NCI-H748 (cell line): ENCODE results near the gene ARHGEF7.

ENCODE experiments used
- DNase-seq: peaks from one replicate; lab custom pipeline; 2025; ENCODE audit not compliant: unreplicated experiment; lab: John Stamatoyannopoulos, UW

ARHGEF7 gene

GRCh38 chr13:111139452-111139851 is 24.3 kb downstream of the ARHGEF7 start:
- DNase-seq, result no peak

GRCh38 chr13:111139873-111140561 is 24.9 kb downstream of the ARHGEF7 start:
- DNase-seq, result peak; percentile 83

- no peak for DNase-seq
These were observed 25.5 kb downstream of the ARHGEF7 start for GRCh38 chr13:111140562-111141105.

- no peak for DNase-seq
These were observed 27.4 kb downstream of the ARHGEF7 start for GRCh38 chr13:111142472-111142871.

GRCh38 chr13:111143865-111144540 is 28.9 kb downstream of the ARHGEF7 start:
- no peak for DNase-seq

- no peak for DNase-seq
These were observed 30.0 kb downstream of the ARHGEF7 start for GRCh38 chr13:111145071-111145470.

- no peak for DNase-seq
These were observed 30.4 kb downstream of the ARHGEF7 start for GRCh38 chr13:111145506-111145905.

GRCh38 chr13:111152844-111153243 is 37.7 kb downstream of the ARHGEF7 start:
- peak; percentile 27 for DNase-seq

- peak; percentile 93 for DNase-seq
These were observed 38.3 kb downstream of the ARHGEF7 start for GRCh38 chr13:111153279-111153976.

- peak; percentile 57 for DNase-seq
These were observed 38.8 kb downstream of the ARHGEF7 start for GRCh38 chr13:111153977-111154332.

GRCh38 chr13:111156421-111156820 is 41.3 kb downstream of the ARHGEF7 start:
- DNase-seq, result no peak

- DNase-seq, result no peak
These were observed 43.2 kb downstream of the ARHGEF7 start for GRCh38 chr13:111158136-111158805.

GRCh38 chr13:111159362-111160320 is 44.5 kb downstream of the ARHGEF7 start:
- DNase-seq, result no peak

- DNase-seq, result no peak
These were observed 45.5 kb downstream of the ARHGEF7 start for GRCh38 chr13:111160648-111161047.

GRCh38 chr13:111161601-111162600 is 46.8 kb downstream of the ARHGEF7 start:
- DNase-seq, result no peak

GRCh38 chr13:111165241-111166010 is 50.3 kb downstream of the ARHGEF7 start:
- no peak for DNase-seq

- DNase-seq, result no peak
These were observed 52.0 kb downstream of the ARHGEF7 start for GRCh38 chr13:111166882-111167675.
